ENCODE measurements around the gene PLA2G4A.

The PLA2G4A gene

GRCh38 chr1:187032982-187033692 lies 204.4 kb downstream of the PLA2G4A start:
- no peak overlapping the region for H3K4me3 ChIP-seq (ENCODE audit: low read length)
- no peak for DNase-seq (ENCODE audit: low read depth)
- no peak for TF ChIP-seq CTCF (conservative IDR thresholded peaks at IDR 0.05; ENCODE audit: low read length)

GRCh38 chr1:187033693-187034390 lies 205.1 kb downstream of the PLA2G4A start:
- DNase-seq (ENCODE audit: low read depth) = no peak
- no peak overlapping the region for H3K4me3 ChIP-seq (ENCODE audit: low read length)
- TF ChIP-seq CTCF (conservative IDR thresholded peaks at IDR 0.05; ENCODE audit: low read length) = no peak

- no peak for TF ChIP-seq CTCF (conservative IDR thresholded peaks at IDR 0.05; ENCODE audit: low read length)
- no peak for DNase-seq (ENCODE audit: low read depth)
Observed at GRCh38 chr1:187034501-187034900, 205.8 kb downstream of the PLA2G4A start.

GRCh38 chr1:187037973-187038553 lies 209.3 kb downstream of the PLA2G4A start:
- H3K4me3 ChIP-seq (ENCODE audit: low read length) = no peak overlapping the region
- DNase-seq (ENCODE audit: low read depth) = no peak
- no peak for TF ChIP-seq CTCF (conservative IDR thresholded peaks at IDR 0.05; ENCODE audit: low read length)

More at GRCh38 chr1:187034501-187034900, 205.8 kb downstream of the PLA2G4A start:
- H3K4me3 ChIP-seq (ENCODE audit: low read length) = no peak overlapping the region

All from AG10803 (cell line).